ENCODE data around the gene CCDC88C.

GRCh38 chr14:91379579-91379932 lies 38.1 kb downstream of the CCDC88C start:
- TF ChIP-seq MAX (IDR thresholded peaks at IDR 0.05) (no peak), CTCF (IDR thresholded peaks at IDR 0.05) (no peak), EP300 (IDR thresholded peaks at IDR 0.05) (no peak), SMC3 (IDR thresholded peaks at IDR 0.05) (no peak), PBX3 (IDR thresholded peaks at IDR 0.05) (no peak), REST (IDR thresholded peaks at IDR 0.05) (no peak), NFE2L2 (conservative IDR thresholded peaks at IDR 0.05; ENCODE audit: low read length) (no peak), CBX8 (IDR thresholded peaks at IDR 0.05) (no peak), CEBPB (IDR thresholded peaks at IDR 0.05) (no peak), EHMT2 (IDR thresholded peaks at IDR 0.05; ENCODE audit: low read depth) (no peak), POLR2A (IDR thresholded peaks at IDR 0.05; ENCODE audit: low read length) (no peak), USF2 (IDR thresholded peaks at IDR 0.05) (no peak), ELK1 (IDR thresholded peaks at IDR 0.05; ENCODE audit: low read depth, low read length) (no peak), TP53 (CRISPR knock-in tag; IDR thresholded peaks at IDR 0.05) (no peak)

All from A549 (cell line).